Lower lobe of right lung (tissue), 2 donors: Measurements from ENCODE around the gene TMEM80. TPM values are rescaled to one million over a fixed set of nuclear protein-coding genes. Genes with fewer than 3 reads are reported as not detected.

Experiments used
- ATAC-seq, 2 donors: fragments of 200-7000 bp; cut with Tn5 transposase; one replicate each; pipeline ENCODE4 v1.9.1; 2020 to 2022; ENCODE audit warnings: mild to moderate bottlenecking in 2 of 2, moderate library complexity in 2 of 2
- DNase-seq: peaks from one replicate; pipeline ENCODE4 v3.0.0-alpha.2; 2020
- H3K27ac ChIP-seq: fragments of 200-600 bp; one replicate; pipeline ENCODE4 v1.8.0; 2022
- H3K27me3 ChIP-seq: fragments of 200-600 bp; one replicate; pipeline ENCODE4 v1.8.0; 2022; ENCODE audit warnings: low read depth
- H3K36me3 ChIP-seq: fragments of 200-600 bp; one replicate; pipeline ENCODE4 v1.8.0; 2022; ENCODE audit warnings: mild to moderate bottlenecking
- H3K4me1 ChIP-seq: fragments of 200-600 bp; one replicate; pipeline ENCODE4 v1.8.0; 2022
- H3K4me3 ChIP-seq: fragments of 200-600 bp; one replicate; pipeline ENCODE4 v1.8.0; 2022; ENCODE audit warnings: mild to moderate bottlenecking
- H3K9me3 ChIP-seq: fragments of 200-600 bp; one replicate; pipeline ENCODE4 v1.8.0; 2022
- intact Hi-C: fragments of 100-400 bp; cut with DNase I; formaldehyde crosslinking; loops from one replicate; pipeline ENCODE4 v1.11.0; 2022
- total RNA-seq: library from RNA; stranded (reverse); fragmentation: NEBNext Ultra II Directional; extraction: Animal tissue kit (Norgen Biotek cat#: 25700); gene quantifications from one replicate; pipeline ENCODE4 v1.2.1, GENCODE V29; 2021
- TF ChIP-seq, protein P1 (sequence below): fragments of 200-600 bp; IDR thresholded peaks from one replicate; pipeline ENCODE4 v1.8.0; 2022; ENCODE audit warnings: antibody characterized with exemption, mild to moderate bottlenecking
- donor health status: DM: no; HTN: yes; CAD: no; lungs with severe emphysema.

Gene TMEM80
- total RNA-seq, 1 donor from 2014 or later, result 33.9 TPM

DNA sequence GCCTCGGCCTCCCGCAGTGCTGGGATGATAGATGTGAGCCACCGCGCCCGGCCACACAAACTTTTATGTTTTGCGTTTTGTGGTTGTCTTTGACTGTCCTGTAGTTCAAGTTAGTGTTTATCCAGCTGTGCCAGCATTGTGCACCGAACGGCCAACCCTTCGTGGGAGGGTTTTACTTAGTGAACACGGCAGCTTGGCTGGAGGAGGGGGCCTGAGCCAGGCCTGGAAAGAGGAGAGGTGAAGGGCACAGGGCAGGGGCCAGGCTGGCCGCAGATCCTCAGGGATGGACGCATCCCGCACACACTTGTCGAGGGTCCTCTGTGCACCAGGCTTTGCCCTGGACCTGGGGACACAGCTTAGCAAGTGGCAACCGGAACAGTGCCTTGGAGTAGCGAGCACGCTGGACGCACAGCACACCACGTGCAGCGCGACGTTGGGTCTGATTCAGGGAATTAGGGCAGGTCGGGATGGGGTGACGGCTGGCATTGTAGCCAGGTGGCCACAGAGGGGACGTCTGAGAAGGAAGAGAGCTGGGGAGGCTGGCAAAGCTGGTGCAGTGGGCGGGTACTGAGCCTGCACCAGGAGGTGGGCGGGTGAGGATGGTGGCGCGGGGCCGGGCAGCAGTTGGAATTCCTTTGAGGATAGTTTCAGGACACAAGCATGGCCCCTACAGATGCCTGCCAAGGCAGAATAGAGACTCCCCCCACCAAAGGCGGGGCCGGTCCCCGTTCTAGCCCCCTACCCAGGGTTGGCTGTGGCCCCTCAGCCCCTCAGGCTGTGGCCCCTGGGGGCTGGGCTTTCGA, 23.8 kb downstream of the TMEM80 start:
- intact Hi-C loops, result loop anchor here (10.0 kb wide), 1 partner anchor 55 kb away; no protein-coding TSS in a partner anchor

DNA sequence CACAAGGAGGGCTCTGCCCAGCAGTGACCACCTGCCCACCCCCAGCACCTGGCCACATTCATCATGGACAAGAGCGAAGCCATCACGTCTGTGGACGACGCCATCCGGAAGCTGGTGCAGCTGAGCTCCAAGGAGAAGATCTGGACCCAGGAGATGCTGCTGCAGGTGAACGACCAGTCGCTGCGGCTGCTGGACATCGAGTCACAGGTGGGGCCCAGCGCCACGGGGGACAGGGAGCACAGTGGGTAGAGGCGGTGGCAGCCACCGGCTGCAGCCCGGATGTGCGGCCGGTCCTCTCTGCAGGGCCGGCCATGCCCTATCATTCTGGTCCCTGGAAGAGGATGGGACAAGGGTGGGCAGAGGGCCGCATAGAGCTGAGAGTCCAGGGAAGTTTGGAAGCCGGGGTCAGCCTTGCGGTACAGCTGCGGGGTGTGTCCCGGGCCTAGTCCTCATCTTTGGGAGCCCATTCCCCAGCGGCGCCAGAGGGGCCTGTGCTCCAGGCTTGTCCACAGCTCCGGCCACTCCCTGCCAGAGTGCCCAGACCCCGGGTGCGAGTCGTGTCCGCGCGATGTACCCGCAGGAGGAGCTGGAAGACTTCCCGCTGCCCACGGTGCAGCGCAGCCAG, 24.5 kb downstream of the TMEM80 start:
- Histone ChIP-seq H3K9me3 (no peaks in the 10 kb centered on the region), H3K27me3 (peaks cover 48% of the 10 kb centered on the region), H3K4me1 (peaks cover 16% of the 10 kb centered on the region), H3K36me3 (peaks cover 24% of the 10 kb centered on the region), H3K4me3 (no peak overlapping the region), H3K27ac (no peak overlapping the region)
- ATAC-seq, result peak in 1 of 2 donors; percentile 1
- intact Hi-C loops, result loop anchor here (10.0 kb wide), 1 partner anchor 55 kb away; no protein-coding TSS in a partner anchor
- TF ChIP-seq, protein P1, sequence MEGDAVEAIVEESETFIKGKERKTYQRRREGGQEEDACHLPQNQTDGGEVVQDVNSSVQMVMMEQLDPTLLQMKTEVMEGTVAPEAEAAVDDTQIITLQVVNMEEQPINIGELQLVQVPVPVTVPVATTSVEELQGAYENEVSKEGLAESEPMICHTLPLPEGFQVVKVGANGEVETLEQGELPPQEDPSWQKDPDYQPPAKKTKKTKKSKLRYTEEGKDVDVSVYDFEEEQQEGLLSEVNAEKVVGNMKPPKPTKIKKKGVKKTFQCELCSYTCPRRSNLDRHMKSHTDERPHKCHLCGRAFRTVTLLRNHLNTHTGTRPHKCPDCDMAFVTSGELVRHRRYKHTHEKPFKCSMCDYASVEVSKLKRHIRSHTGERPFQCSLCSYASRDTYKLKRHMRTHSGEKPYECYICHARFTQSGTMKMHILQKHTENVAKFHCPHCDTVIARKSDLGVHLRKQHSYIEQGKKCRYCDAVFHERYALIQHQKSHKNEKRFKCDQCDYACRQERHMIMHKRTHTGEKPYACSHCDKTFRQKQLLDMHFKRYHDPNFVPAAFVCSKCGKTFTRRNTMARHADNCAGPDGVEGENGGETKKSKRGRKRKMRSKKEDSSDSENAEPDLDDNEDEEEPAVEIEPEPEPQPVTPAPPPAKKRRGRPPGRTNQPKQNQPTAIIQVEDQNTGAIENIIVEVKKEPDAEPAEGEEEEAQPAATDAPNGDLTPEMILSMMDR, result no peak
- no peak for DNase-seq

More for the DNA sequence above, 23.8 kb downstream of the TMEM80 start:
- DNase-seq, result no peak
- Histone ChIP-seq H3K27me3 (peaks cover 45% of the 10 kb centered on the region), H3K9me3 (no peaks in the 10 kb centered on the region), H3K4me1 (peaks cover 16% of the 10 kb centered on the region), H3K27ac (no peak overlapping the region), H3K36me3 (peaks cover 21% of the 10 kb centered on the region), H3K4me3 (no peak overlapping the region)
- TF ChIP-seq, protein P1, result no peak
- no peak for ATAC-seq

DNA sequence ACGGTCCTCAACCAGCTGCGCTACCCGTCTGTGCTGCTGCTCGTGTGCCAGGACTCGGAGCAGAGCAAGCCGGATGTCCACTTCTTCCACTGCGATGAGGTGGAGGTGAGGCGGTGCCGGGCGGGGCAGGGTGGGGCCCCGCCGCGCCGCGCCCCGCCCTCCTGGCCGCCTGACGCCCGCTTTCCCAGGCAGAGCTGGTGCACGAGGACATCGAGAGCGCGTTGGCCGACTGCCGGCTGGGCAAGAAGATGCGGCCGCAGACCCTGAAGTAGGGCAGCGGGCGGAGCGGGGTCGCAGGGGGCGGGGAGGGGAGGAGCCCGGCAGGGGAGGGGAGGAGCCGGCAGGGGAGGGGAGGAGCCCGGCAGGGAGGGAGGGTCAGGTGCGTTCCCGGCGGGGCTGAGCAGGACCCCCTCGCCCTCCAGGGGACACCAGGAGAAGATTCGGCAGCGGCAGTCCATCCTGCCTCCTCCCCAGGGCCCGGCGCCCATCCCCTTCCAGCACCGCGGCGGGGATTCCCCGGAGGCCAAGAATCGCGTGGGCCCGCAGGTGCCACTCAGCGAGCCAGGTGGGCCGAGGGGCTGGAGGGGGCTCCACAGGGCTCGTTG, 25.1 kb downstream of the TMEM80 start:
- H3K27me3 ChIP-seq, result peaks cover 54% of the 10 kb centered on the region
- peaks cover 30% of the 10 kb centered on the region for H3K36me3 ChIP-seq
- H3K27ac ChIP-seq, result no peak overlapping the region
- DNase-seq, result no peak
- H3K4me3 ChIP-seq, result no peak overlapping the region
- no peaks in the 10 kb centered on the region for H3K9me3 ChIP-seq
- intact Hi-C loops, result loop anchor here (10.0 kb wide), 1 partner anchor 56 kb away; no protein-coding TSS in a partner anchor
- TF ChIP-seq, protein P1, result no peak
- peak in 1 of 2 donors; percentile 70 for ATAC-seq
- H3K4me1 ChIP-seq, result peaks cover 20% of the 10 kb centered on the region

DNA sequence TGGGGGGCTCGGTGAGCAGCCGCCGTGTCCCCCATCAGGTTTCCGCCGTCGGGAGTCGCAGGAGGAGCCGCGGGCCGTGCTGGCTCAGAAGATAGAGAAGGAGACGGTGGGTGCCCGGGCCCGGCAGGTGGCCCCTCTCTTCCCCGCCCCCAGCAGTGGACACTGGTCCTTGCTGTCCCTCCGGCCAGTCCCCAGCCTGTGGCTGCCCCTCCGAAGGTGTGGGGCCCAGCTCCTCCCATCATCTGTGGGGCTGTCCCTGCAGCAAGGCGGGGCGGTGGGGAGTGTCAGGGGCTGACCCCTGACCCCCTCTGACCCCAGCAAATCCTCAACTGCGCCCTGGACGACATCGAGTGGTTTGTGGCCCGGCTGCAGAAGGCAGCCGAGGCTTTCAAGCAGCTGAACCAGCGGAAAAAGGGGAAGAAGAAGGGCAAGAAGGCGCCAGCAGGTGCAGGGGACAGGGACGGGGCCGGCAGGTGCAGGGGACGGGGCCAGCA, 25.7 kb downstream of the TMEM80 start:
- Histone ChIP-seq H3K36me3 (peaks cover 30% of the 10 kb centered on the region), H3K27ac (no peak overlapping the region), H3K27me3 (peaks cover 60% of the 10 kb centered on the region), H3K4me1 (peaks cover 24% of the 10 kb centered on the region), H3K9me3 (no peaks in the 10 kb centered on the region), H3K4me3 (no peak overlapping the region)
- DNase-seq, result no peak
- TF ChIP-seq, protein P1, result no peak
- peak in 1 of 2 donors; percentile 3 for ATAC-seq
- intact Hi-C loops, result loop anchor here (10.0 kb wide), 1 partner anchor 56 kb away; no protein-coding TSS in a partner anchor

- Histone ChIP-seq H3K4me1 (peaks cover 30% of the 10 kb centered on the region), H3K36me3 (peaks cover 30% of the 10 kb centered on the region), H3K9me3 (no peaks in the 10 kb centered on the region), H3K27ac (no peak overlapping the region), H3K27me3 (peaks cover 65% of the 10 kb centered on the region), H3K4me3 (no peak overlapping the region)
- DNase-seq (peak; percentile 79), ATAC-seq (peak; percentile 14 to 31)
- TF ChIP-seq, protein P1, result no peak
- intact Hi-C loops, result loop anchor here (10.0 kb wide), 1 partner anchor 57 kb away; no protein-coding TSS in a partner anchor
Measured at GRCh38 chr11:721741-722345, 26.2 kb downstream of the TMEM80 start.
